ENCODE data around the gene FGFBP3. TPM values are rescaled to one million over a fixed set of nuclear protein-coding genes. Genes with fewer than 3 reads are reported as not detected.

FGFBP3 gene
- total RNA-seq, 6 donors from 2014 or later, result 1.0 to 1.6 (median 1.3) TPM

DNA sequence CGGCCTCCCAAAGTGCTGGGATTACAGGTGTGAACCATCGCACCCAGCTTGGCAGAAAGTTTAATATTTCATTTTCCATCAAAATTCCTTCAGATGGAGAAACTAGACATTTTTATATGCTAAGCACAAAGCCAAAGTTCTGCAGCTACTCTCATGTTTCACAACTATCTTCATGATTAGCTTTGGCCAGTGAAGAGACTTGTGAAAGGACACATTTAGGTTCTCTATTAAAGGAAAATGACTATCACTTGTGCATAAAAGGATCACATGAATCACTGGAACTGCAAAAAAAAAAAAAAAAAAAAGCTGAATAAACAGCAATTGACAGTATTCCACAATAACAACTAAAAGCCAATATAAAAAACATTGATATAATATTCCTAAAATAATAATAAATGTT lies 16.2 kb downstream of the FGFBP3 start:
- Histone ChIP-seq H3K27me3 (no peaks in the 10 kb centered on the region), H3K4me3 (no peak overlapping the region), H3K27ac (no peak overlapping the region), H3K9me3 (no peaks in the 10 kb centered on the region), H3K4me1 (peaks cover 1 to 4% (median 2%) of the 10 kb centered on the region in 4 donors), H3K36me3 (no peaks in the 10 kb centered on the region)
- WGBS, 2 donors, result 88 to 100% methylated on average over 2 of the region's 2 CpGs
- no peak for ATAC-seq (ENCODE audit: low FRiP score in 2 of 2)
- no peak for DNase-seq
- no peak for TF ChIP-seq POLR2AphosphoS5 (IDR thresholded peaks at IDR 0.05)
- TF ChIP-seq POLR2A (IDR thresholded peaks at IDR 0.05), result no peak
- TF ChIP-seq EP300 (IDR thresholded peaks at IDR 0.05), result no peak
- TF ChIP-seq, protein P1, sequence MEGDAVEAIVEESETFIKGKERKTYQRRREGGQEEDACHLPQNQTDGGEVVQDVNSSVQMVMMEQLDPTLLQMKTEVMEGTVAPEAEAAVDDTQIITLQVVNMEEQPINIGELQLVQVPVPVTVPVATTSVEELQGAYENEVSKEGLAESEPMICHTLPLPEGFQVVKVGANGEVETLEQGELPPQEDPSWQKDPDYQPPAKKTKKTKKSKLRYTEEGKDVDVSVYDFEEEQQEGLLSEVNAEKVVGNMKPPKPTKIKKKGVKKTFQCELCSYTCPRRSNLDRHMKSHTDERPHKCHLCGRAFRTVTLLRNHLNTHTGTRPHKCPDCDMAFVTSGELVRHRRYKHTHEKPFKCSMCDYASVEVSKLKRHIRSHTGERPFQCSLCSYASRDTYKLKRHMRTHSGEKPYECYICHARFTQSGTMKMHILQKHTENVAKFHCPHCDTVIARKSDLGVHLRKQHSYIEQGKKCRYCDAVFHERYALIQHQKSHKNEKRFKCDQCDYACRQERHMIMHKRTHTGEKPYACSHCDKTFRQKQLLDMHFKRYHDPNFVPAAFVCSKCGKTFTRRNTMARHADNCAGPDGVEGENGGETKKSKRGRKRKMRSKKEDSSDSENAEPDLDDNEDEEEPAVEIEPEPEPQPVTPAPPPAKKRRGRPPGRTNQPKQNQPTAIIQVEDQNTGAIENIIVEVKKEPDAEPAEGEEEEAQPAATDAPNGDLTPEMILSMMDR (IDR thresholded peaks at IDR 0.05), result no peak

DNA sequence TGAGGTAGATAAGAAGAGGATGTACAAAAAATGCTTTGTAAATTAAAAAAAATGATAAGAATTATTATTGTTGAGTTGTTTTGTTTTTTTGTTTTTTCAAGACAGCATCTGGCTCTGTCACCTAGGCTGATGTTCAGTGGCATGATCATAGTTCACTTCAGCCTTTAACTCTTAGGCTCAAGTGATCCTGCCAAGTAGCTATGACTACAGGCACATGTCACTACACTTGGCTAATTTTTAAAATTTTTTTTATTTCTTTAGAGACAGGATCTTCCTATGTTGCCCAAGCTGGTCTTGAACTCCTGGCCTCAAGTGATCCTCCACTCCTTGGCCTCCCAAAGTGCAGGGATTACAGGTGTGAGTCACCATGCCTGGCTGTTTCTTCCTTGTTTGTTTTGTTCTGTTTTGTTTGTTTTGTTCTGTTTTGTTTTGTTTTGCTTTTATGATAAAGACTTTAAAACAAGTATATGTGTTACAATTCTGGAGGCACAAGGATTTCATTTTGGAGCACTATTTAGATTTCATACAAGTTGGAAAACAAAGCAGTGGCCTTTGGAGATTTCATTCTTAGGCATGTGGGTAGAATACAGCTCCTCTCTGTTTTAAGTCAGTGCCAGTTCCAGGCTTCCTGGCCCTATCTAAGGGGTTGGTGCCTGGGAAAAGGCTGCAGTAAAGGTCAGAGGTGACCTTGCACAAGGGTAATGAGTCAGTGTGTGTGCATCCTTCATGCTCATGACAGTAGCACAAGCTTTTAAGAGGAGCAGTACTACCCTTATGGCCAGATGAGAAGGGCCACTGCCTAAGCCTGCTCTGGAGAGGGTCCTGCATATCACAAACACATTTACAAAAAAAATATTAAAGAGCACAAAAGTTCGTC lies 17.9 kb downstream of the FGFBP3 start:
- no peak for DNase-seq
- Histone ChIP-seq H3K9me3 (no peaks in the 10 kb centered on the region), H3K27ac (no peak overlapping the region), H3K4me1 (peaks cover 10 to 14% (median 13%) of the 10 kb centered on the region in 4 donors), H3K36me3 (no peaks in the 10 kb centered on the region), H3K27me3 (no peaks in the 10 kb centered on the region), H3K4me3 (no peak overlapping the region)
- WGBS, 2 donors, result 90 to 91% methylated on average over 1 of the region's 1 CpG
- no peak for TF ChIP-seq POLR2AphosphoS5 (IDR thresholded peaks at IDR 0.05)
- TF ChIP-seq, protein P1 (IDR thresholded peaks at IDR 0.05), result no peak
- no peak for TF ChIP-seq EP300 (IDR thresholded peaks at IDR 0.05)
- TF ChIP-seq POLR2A (IDR thresholded peaks at IDR 0.05), result no peak
- no peak for ATAC-seq (ENCODE audit: low FRiP score in 2 of 2)

DNA sequence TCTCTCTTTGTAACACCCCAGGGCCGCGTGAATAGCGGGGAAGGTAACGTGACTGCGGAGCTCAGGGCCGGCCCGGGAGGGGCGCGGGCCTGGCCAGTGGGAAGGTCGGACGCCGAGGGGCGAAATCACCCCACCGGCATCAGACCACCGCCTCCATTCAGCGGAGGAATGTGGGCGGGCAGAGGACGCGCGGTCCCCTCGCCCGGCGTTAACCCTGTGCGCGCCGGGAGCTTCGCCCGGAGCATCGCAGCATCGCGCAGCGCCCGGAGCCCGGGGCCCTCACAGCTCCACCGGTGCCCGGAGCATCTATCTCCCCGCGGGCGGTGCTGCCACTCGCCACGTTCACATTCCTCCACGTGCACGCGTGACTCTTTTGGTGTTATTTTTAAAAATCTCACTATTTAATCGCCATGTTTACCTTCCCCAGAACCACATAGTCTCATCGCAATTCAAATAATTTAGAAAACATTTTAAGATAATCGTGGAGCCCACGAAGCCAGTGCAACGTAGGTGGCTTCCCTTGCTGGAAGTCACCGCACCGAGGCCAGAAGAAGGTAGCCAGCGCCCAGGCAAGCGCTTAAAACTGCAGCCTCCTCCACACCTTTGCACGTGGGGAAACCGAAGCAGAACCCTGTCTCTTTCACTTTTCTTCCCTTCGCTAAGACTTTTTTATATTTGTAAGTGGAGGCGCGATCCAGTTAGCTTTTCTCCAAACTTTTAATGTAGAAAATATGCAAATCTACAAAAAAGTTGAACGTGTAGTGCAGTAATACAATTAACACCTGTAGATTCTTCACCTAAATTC lies 21.8 kb downstream of the FGFBP3 start:
- Histone ChIP-seq H3K27ac (no peak overlapping the region), H3K27me3 (no peaks in the 10 kb centered on the region), H3K9me3 (no peaks in the 10 kb centered on the region), H3K36me3 (no peaks in the 10 kb centered on the region), H3K4me1 (peaks cover 10 to 17% (median 13%) of the 10 kb centered on the region in 4 donors), H3K4me3 (peak overlapping the region; percentile 26 to 64 (median 48))
- peak; percentile 35 to 87 for DNase-seq
- ATAC-seq (ENCODE audit: low FRiP score in 2 of 2), result peak; percentile 50 to 68
- TF ChIP-seq, protein P1 (IDR thresholded peaks at IDR 0.05), result no peak
- peak in 1 of 2 donors; percentile 15 for TF ChIP-seq POLR2AphosphoS5 (IDR thresholded peaks at IDR 0.05)
- WGBS, 2 donors, result 0 to 1% methylated on average over 28 to 59 of the region's 59 CpGs

DNA sequence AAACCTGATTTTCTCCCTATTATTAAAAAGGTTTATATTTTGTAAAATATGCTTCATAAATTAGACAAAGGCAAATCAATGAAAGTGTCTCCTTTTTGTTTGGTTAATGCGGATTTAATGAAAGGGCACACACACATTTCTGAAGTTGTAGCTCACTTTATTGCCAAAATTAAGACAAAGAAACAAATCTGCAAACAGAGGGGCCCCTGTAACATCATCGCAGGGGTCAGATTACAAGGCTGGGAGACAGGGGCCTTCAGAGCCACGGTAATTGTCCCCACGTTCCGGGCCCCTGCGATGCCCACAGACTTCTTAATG lies 22.4 kb downstream of the FGFBP3 start:
- H3K4me3 ChIP-seq, result peak overlapping the region; percentile 26 to 64 (median 48)
- H3K27me3 ChIP-seq, result no peaks in the 10 kb centered on the region
- H3K9me3 ChIP-seq, result no peaks in the 10 kb centered on the region
- TF ChIP-seq POLR2A (IDR thresholded peaks at IDR 0.05), result no peak
- TF ChIP-seq EP300 (IDR thresholded peaks at IDR 0.05), result no peak
- no peak for TF ChIP-seq POLR2AphosphoS5 (IDR thresholded peaks at IDR 0.05)
- TF ChIP-seq, protein P1 (IDR thresholded peaks at IDR 0.05), result no peak
- ATAC-seq (ENCODE audit: low FRiP score in 2 of 2), result no peak
- H3K4me1 ChIP-seq, result peaks cover 10 to 17% (median 13%) of the 10 kb centered on the region in 4 donors
- no peak for DNase-seq
- no peak overlapping the region for H3K27ac ChIP-seq
- no peaks in the 10 kb centered on the region for H3K36me3 ChIP-seq
- WGBS, 2 donors, result 22% methylated on average over 6 of the region's 6 CpGs
